GM23338 (cell line): Measurements from ENCODE around the gene OSGEPL1. TPM values are rescaled to one million over a fixed set of nuclear protein-coding genes. Genes with fewer than 3 reads are reported as not detected.

Experiments used
- ATAC-seq: fragments of 200-7000 bp; cut with Tn5 transposase; 3 replicates; pipeline ENCODE4 v1.9.1; 2020
- DNase-seq: peaks from one replicate; pipeline ENCODE4 v3.0.0-alpha.2; 2015; ENCODE audit warnings: low spot score
- H2AFZ ChIP-seq: fragments of 200-600 bp; sonication (generic); 2 replicates; pipeline ENCODE4 v1.8.0; 2016; ENCODE audit warnings: antibody characterized with exemption, mild to moderate bottlenecking, moderate library complexity
- H3F3A ChIP-seq: fragments of 200-600 bp; sonication (generic); replicated peaks from 2 replicates; pipeline ENCODE4 v1.8.0; 2017; ENCODE audit warnings: antibody characterized with exemption, mixed run types, low read depth
- H3K27ac ChIP-seq: fragments of 200-600 bp; sonication (generic); 2 replicates; pipeline ENCODE4 v1.6.1; 2016; ENCODE audit warnings: low read depth
- H3K27me3 ChIP-seq: fragments of 200-600 bp; sonication (generic); 2 replicates; pipeline ENCODE4 v1.8.0; 2016; ENCODE audit warnings: mild to moderate bottlenecking, mixed run types, moderate library complexity; ENCODE audit not compliant: insufficient read depth
- H3K36me3 ChIP-seq: fragments of 200-600 bp; sonication (generic); 2 replicates; pipeline ENCODE4 v1.8.0; 2016; ENCODE audit warnings: mild to moderate bottlenecking; ENCODE audit not compliant: insufficient read depth
- H3K4me1 ChIP-seq: fragments of 200-600 bp; sonication (generic); 2 replicates; pipeline ENCODE4 v1.8.0; 2016; ENCODE audit warnings: mild to moderate bottlenecking, moderate library complexity; ENCODE audit not compliant: insufficient read depth
- H3K4me2 ChIP-seq: fragments of 200-600 bp; sonication (generic); 2 replicates; pipeline ENCODE4 v1.7.1; 2017; ENCODE audit warnings: mixed run types
- H3K4me3 ChIP-seq: fragments of 200-600 bp; sonication (generic); 2 replicates; pipeline ENCODE4 v1.6.1; 2016; ENCODE audit warnings: mixed run types
- H3K79me2 ChIP-seq: fragments of 200-600 bp; sonication (generic); replicated peaks from 2 replicates; pipeline ENCODE4 v1.8.0; 2017; ENCODE audit warnings: mild to moderate bottlenecking; ENCODE audit not compliant: insufficient read depth
- H3K9me2 ChIP-seq: fragments of 200-600 bp; sonication (generic); 2 replicates; pipeline ENCODE4 v1.8.0; 2017; ENCODE audit not compliant: insufficient read depth
- H4K20me1 ChIP-seq: fragments of 200-600 bp; sonication (generic); replicated peaks from 2 replicates; pipeline ENCODE4 v1.8.0; 2017; ENCODE audit warnings: mild to moderate bottlenecking; ENCODE audit not compliant: insufficient read depth
- H3K27ac Mint-ChIP-seq: 2 replicates; pipeline ENCODE4 v1.8.0; 2020; ENCODE audit warnings: inconsistent platforms, mild to moderate bottlenecking, moderate library complexity, mixed read lengths
- H3K27me3 Mint-ChIP-seq: 3 replicates; pipeline ENCODE4 v1.8.0; 2022; ENCODE audit warnings: low read depth, mild to moderate bottlenecking, moderate library complexity, mixed read lengths, inconsistent platforms; ENCODE audit not compliant: insufficient read depth, poor library complexity
- H3K36me3 Mint-ChIP-seq: 3 replicates; pipeline ENCODE4 v1.8.0; 2021; ENCODE audit warnings: low read depth, mild to moderate bottlenecking, inconsistent platforms, moderate library complexity, mixed read lengths
- H3K4me1 Mint-ChIP-seq: 3 replicates; pipeline ENCODE4 v1.8.0; 2020; ENCODE audit warnings: mild to moderate bottlenecking, inconsistent platforms, mixed read lengths
- H3K4me3 Mint-ChIP-seq: 3 replicates; pipeline ENCODE4 v1.8.0; 2021; ENCODE audit warnings: moderate library complexity, mild to moderate bottlenecking, inconsistent platforms, mixed read lengths
- H3K9me3 Mint-ChIP-seq: 3 replicates; pipeline ENCODE4 v1.8.0; 2020; ENCODE audit warnings: moderate library complexity, mild to moderate bottlenecking, inconsistent platforms, mixed read lengths
- CREB1 ChIP-seq: fragments of 250-450 bp; sonication (Bioruptor Pico); IDR thresholded peaks from 2 replicates; pipeline ENCODE4 v1.5.0; 2020; ENCODE audit warnings: low read depth, mild to moderate bottlenecking, moderate library complexity
- CTCF ChIP-seq, 2 experiments: fragments of 200-600 bp in 1 of 2; sonication (generic) in 1 of 2; conservative IDR thresholded peaks; 2 replicates each; pipeline versions ENCODE4 v1.5.1 to v1.6.1; 2016 to 2017; ENCODE audit warnings: antibody characterized with exemption in 2 of 2, low read depth in 2 of 2, mild to moderate bottlenecking in 2 of 2, moderate library complexity in 1 of 2
- ETS1 ChIP-seq: IDR thresholded peaks from 2 replicates; pipeline ENCODE4 v1.6.1; 2016; ENCODE audit warnings: antibody characterized with exemption
- EZH2 ChIP-seq: fragments of 200-600 bp; sonication (generic); IDR thresholded peaks from one replicate; pipeline ENCODE4 v1.8.0; 2017; ENCODE audit warnings: antibody characterized with exemption, mild to moderate bottlenecking, low read depth; ENCODE audit not compliant: unreplicated experiment
- EZH2phosphoT487 ChIP-seq: fragments of 200-600 bp; sonication (generic); IDR thresholded peaks from one replicate; pipeline ENCODE4 v1.8.1; 2018; ENCODE audit warnings: antibody characterized with exemption; ENCODE audit not compliant: unreplicated experiment
- JUNB ChIP-seq: IDR thresholded peaks from one replicate; pipeline ENCODE4 v1.6.1; 2016; ENCODE audit warnings: antibody characterized with exemption; ENCODE audit not compliant: unreplicated experiment
- POLR2AphosphoS5 ChIP-seq: IDR thresholded peaks from 2 replicates; pipeline ENCODE4 v1.6.1; 2016; ENCODE audit warnings: antibody characterized with exemption, low read depth
- REST ChIP-seq: IDR thresholded peaks from one replicate; pipeline ENCODE4 v1.6.1; 2018; ENCODE audit warnings: antibody characterized with exemption; ENCODE audit not compliant: unreplicated experiment
- STAT1 ChIP-seq: IDR thresholded peaks from one replicate; pipeline ENCODE4 v1.6.1; 2016; ENCODE audit warnings: antibody characterized with exemption; ENCODE audit not compliant: unreplicated experiment
- polyA plus RNA-seq: library from polyadenylated mRNA; unstranded; fragments of >200 nt; fragmentation: Nextera tagmentation; extraction: Ambion mirVana; gene quantifications from 2 replicates; pipeline ENCODE4 v1.2.1, GENCODE V29; 2016
- total RNA-seq: library from RNA; depleted of rRNA; stranded (reverse); fragments of >200 nt; shearing (Covaris generic); gene quantifications from 2 replicates; pipeline ENCODE4 v1.2.3, GENCODE V29; 2014
- TF ChIP-seq, protein P1 (sequence below): fragments of 250-450 bp; sonication (Bioruptor Pico); IDR thresholded peaks from 2 replicates; pipeline ENCODE4 v1.5.0; 2020; ENCODE audit warnings: mild to moderate bottlenecking, moderate library complexity

OSGEPL1 gene
- total and polyA plus RNA-seq, 2 experiments from 2014 or later: 19.6 to 23.1 TPM

DNA sequence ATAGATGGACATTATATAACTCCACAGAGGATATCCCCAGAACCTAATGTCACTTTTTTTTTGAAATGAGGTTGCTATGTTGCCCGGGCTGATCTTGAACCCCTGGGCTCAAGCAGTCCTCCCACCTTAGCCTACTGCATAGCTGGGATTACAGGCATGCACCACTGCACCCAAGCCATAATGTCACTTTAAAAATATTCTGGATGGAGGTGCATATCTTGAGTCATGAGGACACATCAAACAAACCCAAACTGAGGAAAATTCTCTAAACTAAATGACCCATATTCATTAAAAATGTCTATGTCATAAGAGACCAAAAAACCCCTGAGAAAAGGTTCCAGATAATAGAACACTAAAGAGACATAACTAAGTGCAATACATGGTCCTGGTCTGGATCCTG, 36.3 kb downstream of the OSGEPL1 start (continued):
- TF ChIP-seq JUNB (no peak), CREB1 (no peak), EZH2phosphoT487 (no peak), POLR2AphosphoS5 (no peak), ETS1 (no peak), EZH2 (no peak), REST (no peak)

GRCh38 chr2:189723192-189723591, 39.4 kb downstream of the OSGEPL1 start:
- H3K4me1 Mint-ChIP-seq: no peaks in the 10 kb centered on the region
- Histone ChIP-seq H3K36me3 (no peaks in the 10 kb centered on the region), H3F3A (no peaks in the 10 kb centered on the region), H3K9me2 (no peaks in the 10 kb centered on the region), H3K4me2 (no peak overlapping the region), H3K27ac (no peak overlapping the region), H4K20me1 (no peaks in the 10 kb centered on the region), H3K79me2 (no peaks in the 10 kb centered on the region), H2AFZ (no peak overlapping the region), H3K4me3 (no peak overlapping the region), H3K4me1 (no peaks in the 10 kb centered on the region), H3K27me3 (no peaks in the 10 kb centered on the region)
- DNase-seq: no peak
- TF ChIP-seq, protein P1, sequence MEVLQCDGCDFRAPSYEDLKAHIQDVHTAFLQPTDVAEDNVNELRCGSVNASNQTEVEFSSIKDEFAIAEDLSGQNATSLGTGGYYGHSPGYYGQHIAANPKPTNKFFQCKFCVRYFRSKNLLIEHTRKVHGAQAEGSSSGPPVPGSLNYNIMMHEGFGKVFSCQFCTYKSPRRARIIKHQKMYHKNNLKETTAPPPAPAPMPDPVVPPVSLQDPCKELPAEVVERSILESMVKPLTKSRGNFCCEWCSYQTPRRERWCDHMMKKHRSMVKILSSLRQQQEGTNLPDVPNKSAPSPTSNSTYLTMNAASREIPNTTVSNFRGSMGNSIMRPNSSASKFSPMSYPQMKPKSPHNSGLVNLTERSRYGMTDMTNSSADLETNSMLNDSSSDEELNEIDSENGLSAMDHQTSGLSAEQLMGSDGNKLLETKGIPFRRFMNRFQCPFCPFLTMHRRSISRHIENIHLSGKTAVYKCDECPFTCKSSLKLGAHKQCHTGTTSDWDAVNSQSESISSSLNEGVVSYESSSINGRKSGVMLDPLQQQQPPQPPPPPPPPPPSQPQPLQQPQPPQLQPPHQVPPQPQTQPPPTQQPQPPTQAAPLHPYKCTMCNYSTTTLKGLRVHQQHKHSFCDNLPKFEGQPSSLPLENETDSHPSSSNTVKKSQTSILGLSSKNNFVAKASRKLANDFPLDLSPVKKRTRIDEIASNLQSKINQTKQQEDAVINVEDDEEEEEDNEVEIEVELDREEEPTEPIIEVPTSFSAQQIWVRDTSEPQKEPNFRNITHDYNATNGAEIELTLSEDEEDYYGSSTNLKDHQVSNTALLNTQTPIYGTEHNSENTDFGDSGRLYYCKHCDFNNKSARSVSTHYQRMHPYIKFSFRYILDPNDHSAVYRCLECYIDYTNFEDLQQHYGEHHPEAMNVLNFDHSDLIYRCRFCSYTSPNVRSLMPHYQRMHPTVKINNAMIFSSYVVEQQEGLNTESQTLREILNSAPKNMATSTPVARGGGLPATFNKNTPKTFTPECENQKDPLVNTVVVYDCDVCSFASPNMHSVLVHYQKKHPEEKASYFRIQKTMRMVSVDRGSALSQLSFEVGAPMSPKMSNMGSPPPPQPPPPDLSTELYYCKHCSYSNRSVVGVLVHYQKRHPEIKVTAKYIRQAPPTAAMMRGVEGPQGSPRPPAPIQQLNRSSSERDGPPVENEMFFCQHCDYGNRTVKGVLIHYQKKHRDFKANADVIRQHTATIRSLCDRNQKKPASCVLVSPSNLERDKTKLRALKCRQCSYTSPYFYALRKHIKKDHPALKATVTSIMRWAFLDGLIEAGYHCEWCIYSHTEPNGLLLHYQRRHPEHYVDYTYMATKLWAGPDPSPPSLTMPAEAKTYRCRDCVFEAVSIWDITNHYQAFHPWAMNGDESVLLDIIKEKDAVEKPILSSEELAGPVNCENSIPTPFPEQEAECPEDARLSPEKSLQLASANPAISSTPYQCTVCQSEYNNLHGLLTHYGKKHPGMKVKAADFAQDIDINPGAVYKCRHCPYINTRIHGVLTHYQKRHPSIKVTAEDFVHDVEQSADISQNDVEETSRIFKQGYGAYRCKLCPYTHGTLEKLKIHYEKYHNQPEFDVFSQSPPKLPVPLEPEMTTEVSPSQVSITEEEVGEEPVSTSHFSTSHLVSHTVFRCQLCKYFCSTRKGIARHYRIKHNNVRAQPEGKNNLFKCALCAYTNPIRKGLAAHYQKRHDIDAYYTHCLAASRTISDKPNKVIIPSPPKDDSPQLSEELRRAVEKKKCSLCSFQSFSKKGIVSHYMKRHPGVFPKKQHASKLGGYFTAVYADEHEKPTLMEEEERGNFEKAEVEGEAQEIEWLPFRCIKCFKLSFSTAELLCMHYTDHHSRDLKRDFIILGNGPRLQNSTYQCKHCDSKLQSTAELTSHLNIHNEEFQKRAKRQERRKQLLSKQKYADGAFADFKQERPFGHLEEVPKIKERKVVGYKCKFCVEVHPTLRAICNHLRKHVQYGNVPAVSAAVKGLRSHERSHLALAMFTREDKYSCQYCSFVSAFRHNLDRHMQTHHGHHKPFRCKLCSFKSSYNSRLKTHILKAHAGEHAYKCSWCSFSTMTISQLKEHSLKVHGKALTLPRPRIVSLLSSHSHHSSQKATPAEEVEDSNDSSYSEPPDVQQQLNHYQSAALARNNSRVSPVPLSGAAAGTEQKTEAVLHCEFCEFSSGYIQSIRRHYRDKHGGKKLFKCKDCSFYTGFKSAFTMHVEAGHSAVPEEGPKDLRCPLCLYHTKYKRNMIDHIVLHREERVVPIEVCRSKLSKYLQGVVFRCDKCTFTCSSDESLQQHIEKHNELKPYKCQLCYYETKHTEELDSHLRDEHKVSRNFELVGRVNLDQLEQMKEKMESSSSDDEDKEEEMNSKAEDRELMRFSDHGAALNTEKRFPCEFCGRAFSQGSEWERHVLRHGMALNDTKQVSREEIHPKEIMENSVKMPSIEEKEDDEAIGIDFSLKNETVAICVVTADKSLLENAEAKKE (CRISPR knock-in tag): no peak
- TF ChIP-seq EZH2 (no peak), EZH2phosphoT487 (no peak), ETS1 (no peak), STAT1 (no peak), POLR2AphosphoS5 (no peak), CTCF (conservative IDR thresholded peaks at IDR 0.05; ENCODE audit: low read depth in 2 of 2) (no peak), JUNB (no peak), CREB1 (no peak)
- H3K36me3 Mint-ChIP-seq: no peaks in the 10 kb centered on the region
- H3K4me3 Mint-ChIP-seq: no peak overlapping the region
- no peaks in the 10 kb centered on the region for H3K27me3 Mint-ChIP-seq
- no peak overlapping the region for H3K27ac Mint-ChIP-seq
- ATAC-seq: no peak
- peaks cover 2% of the 10 kb centered on the region; the same call in 2 of the 3 replicates for H3K9me3 Mint-ChIP-seq
